ENCODE measurements around the gene NUP214.

NUP214 gene

DNA sequence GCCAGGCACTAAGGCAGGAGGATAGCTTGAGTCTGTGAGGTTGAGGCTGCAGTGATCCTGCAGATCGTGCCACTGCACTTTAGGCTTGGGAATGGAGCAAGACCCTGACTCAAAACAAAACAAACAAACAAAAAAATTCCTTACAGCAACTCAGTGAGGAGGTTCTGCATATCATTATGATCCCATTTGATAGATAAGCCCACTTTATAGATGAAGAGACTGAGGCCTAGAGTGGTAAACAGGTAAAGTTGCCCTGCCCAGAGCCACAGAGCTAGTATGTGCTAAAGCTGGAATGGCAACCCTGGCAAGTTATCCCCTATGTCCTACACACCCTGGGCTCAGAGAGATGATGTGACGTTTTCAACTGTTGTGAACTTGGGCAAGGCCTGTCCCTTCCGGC, 21.9 kb upstream of the NUP214 start:
- TF ChIP-seq, protein P1, sequence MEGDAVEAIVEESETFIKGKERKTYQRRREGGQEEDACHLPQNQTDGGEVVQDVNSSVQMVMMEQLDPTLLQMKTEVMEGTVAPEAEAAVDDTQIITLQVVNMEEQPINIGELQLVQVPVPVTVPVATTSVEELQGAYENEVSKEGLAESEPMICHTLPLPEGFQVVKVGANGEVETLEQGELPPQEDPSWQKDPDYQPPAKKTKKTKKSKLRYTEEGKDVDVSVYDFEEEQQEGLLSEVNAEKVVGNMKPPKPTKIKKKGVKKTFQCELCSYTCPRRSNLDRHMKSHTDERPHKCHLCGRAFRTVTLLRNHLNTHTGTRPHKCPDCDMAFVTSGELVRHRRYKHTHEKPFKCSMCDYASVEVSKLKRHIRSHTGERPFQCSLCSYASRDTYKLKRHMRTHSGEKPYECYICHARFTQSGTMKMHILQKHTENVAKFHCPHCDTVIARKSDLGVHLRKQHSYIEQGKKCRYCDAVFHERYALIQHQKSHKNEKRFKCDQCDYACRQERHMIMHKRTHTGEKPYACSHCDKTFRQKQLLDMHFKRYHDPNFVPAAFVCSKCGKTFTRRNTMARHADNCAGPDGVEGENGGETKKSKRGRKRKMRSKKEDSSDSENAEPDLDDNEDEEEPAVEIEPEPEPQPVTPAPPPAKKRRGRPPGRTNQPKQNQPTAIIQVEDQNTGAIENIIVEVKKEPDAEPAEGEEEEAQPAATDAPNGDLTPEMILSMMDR (IDR thresholded peaks at IDR 0.05; ENCODE audit: insufficient read depth, low read depth, low read length, missing control alignments), result no peak
- no peak for DNase-seq (ENCODE audit: low read depth)
- no peak overlapping the region for H3K4me3 ChIP-seq (ENCODE audit: low read depth, low read length)

GRCh38 chr9:131104016-131104740, 21.2 kb upstream of the NUP214 start:
- no peak overlapping the region for H3K4me3 ChIP-seq (ENCODE audit: low read depth, low read length)
- TF ChIP-seq, protein P1 (IDR thresholded peaks at IDR 0.05; ENCODE audit: insufficient read depth, low read depth, low read length, missing control alignments), result no peak
- no peak for DNase-seq (ENCODE audit: low read depth)

DNA sequence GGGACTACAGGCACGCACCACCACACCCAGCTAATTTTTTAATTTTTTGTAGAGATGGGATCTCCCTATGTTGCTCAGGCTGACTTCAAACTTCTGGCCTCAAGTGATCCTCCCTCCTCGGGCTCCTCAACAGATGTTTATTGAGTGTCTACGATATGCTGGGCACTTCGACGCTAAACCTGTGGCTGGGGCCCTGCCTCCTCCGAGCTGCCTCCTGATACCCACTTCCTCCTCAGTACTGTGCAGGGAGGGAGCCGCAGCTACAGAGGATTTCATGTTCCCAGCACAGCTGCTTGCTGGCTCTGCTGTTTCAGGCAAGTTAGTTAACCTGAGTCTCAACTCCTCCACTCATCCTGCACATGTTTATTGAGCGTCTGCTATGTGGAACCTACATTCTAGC, 19.4 kb upstream of the NUP214 start:
- TF ChIP-seq, protein P1 (IDR thresholded peaks at IDR 0.05; ENCODE audit: insufficient read depth, low read depth, low read length, missing control alignments), result no peak
- H3K4me3 ChIP-seq (ENCODE audit: low read depth, low read length), result no peak overlapping the region
- DNase-seq (ENCODE audit: low read depth), result no peak

GRCh38 chr9:131107760-131108159, 17.6 kb upstream of the NUP214 start:
- H3K4me3 ChIP-seq (ENCODE audit: low read depth, low read length), result no peak overlapping the region
- no peak for DNase-seq (ENCODE audit: low read depth)
- TF ChIP-seq, protein P1 (IDR thresholded peaks at IDR 0.05; ENCODE audit: insufficient read depth, low read depth, low read length, missing control alignments), result no peak

- DNase-seq (ENCODE audit: low read depth), result no peak
- TF ChIP-seq, protein P1 (IDR thresholded peaks at IDR 0.05; ENCODE audit: insufficient read depth, low read depth, low read length, missing control alignments), result no peak
- H3K4me3 ChIP-seq (ENCODE audit: low read depth, low read length), result no peak overlapping the region
These were observed 14.1 kb upstream of the NUP214 start for GRCh38 chr9:131111186-131111853.

GRCh38 chr9:131111854-131112311, 13.5 kb upstream of the NUP214 start:
- TF ChIP-seq, protein P1 (IDR thresholded peaks at IDR 0.05; ENCODE audit: insufficient read depth, low read depth, low read length, missing control alignments), result no peak
- DNase-seq (ENCODE audit: low read depth), result no peak
- H3K4me3 ChIP-seq (ENCODE audit: low read depth, low read length), result no peak overlapping the region

Data from GM12865 (cell line).